GM18873 (cell line): Measurements from ENCODE around the gene PLIN1.

Source experiments
- ATAC-seq: cut with Tn5 transposase; IDR thresholded peaks from one replicate; pipeline ENCODE4 v1.9.1; 2021; ENCODE audit warnings: mild to moderate bottlenecking, moderate library complexity, moderate number of reproducible peaks; ENCODE audit not compliant: unreplicated experiment, low FRiP score

Gene PLIN1

GRCh38 chr15:89672221-89673164 lies 6.7 kb downstream of the PLIN1 start:
- ATAC-seq: no peak

GRCh38 chr15:89671687-89672086 lies 7.5 kb downstream of the PLIN1 start:
- ATAC-seq: no peak

- ATAC-seq: no peak
Measured at GRCh38 chr15:89670971-89671560, 8.1 kb downstream of the PLIN1 start.

GRCh38 chr15:89669941-89670340 lies 9.2 kb downstream of the PLIN1 start:
- ATAC-seq: no peak

GRCh38 chr15:89669309-89669865 lies 9.8 kb downstream of the PLIN1 start:
- no peak for ATAC-seq

- no peak for ATAC-seq
Measured at GRCh38 chr15:89668171-89668570, 11.0 kb downstream of the PLIN1 start.

- no peak for ATAC-seq
Measured at GRCh38 chr15:89667706-89667960, 11.5 kb downstream of the PLIN1 start.

- ATAC-seq: no peak
Measured at GRCh38 chr15:89666858-89667705, 12.1 kb downstream of the PLIN1 start.

GRCh38 chr15:89666184-89666857 lies 12.8 kb downstream of the PLIN1 start:
- no peak for ATAC-seq

- ATAC-seq: no peak
Measured at GRCh38 chr15:89665449-89666181, 13.6 kb downstream of the PLIN1 start.

GRCh38 chr15:89664441-89665350 lies 14.5 kb downstream of the PLIN1 start:
- ATAC-seq: no peak

- ATAC-seq: no peak
Measured at GRCh38 chr15:89662893-89663626, 16.1 kb downstream of the PLIN1 start.

- ATAC-seq: no peak
Measured at GRCh38 chr15:89660556-89660955, 18.6 kb downstream of the PLIN1 start.

GRCh38 chr15:89659295-89659694 lies 19.9 kb downstream of the PLIN1 start:
- ATAC-seq: no peak

- no peak for ATAC-seq
Measured at GRCh38 chr15:89657686-89658200, 21.4 kb downstream of the PLIN1 start.

GRCh38 chr15:89656116-89656815 lies 22.9 kb downstream of the PLIN1 start:
- no peak for ATAC-seq
